Fibroblast of mammary gland (primary cell): ENCODE measurements around the gene BCKDHA.
A peak's percentile ranks its signal among the peaks of the same experiment; 100 is the strongest.
"Not testable (repeated sequence)": the region's sequence is repeated elsewhere in the genome, so short reads cannot be mapped to it uniquely, and the experiment has no call there.

ENCODE experiments used
- DNase-seq: peaks from one replicate; pipeline ENCODE4 v3.0.0-alpha.2; 2010; ENCODE audit warnings: low read depth
- H3K4me3 ChIP-seq: 2 replicates; pipeline ENCODE4 v1.5.1; 2011; ENCODE audit warnings: low read depth, mild to moderate bottlenecking, low read length, moderate library complexity; ENCODE audit not compliant: control insufficient read depth
- CTCF ChIP-seq: conservative IDR thresholded peaks from 2 replicates; pipeline ENCODE4 v1.5.1; 2011; ENCODE audit warnings: low read depth, low read length, inconsistent platforms; ENCODE audit not compliant: control insufficient read depth, insufficient read depth

Gene BCKDHA

GRCh38 chr19:41367848-41368301 is 29.7 kb upstream of the BCKDHA start:
- no peak overlapping the region for H3K4me3 ChIP-seq
- DNase-seq, result peak; percentile 93
- TF ChIP-seq CTCF, result no peak

GRCh38 chr19:41369769-41370168 is 27.8 kb upstream of the BCKDHA start:
- no peak overlapping the region for H3K4me3 ChIP-seq
- TF ChIP-seq CTCF, result no peak
- no peak for DNase-seq

- H3K4me3 ChIP-seq, DNase-seq: not testable (repeated sequence)
These were observed 26.5 kb upstream of the BCKDHA start for GRCh38 chr19:41371119-41371518.

- no peak for TF ChIP-seq CTCF
- no peak for DNase-seq
- no peak overlapping the region for H3K4me3 ChIP-seq
These were observed 26.1 kb upstream of the BCKDHA start for GRCh38 chr19:41371541-41371940.

GRCh38 chr19:41372501-41372900 is 25.1 kb upstream of the BCKDHA start:
- TF ChIP-seq CTCF, result no peak
- DNase-seq, result no peak
- no peak overlapping the region for H3K4me3 ChIP-seq

- TF ChIP-seq CTCF, result no peak
- no peak overlapping the region for H3K4me3 ChIP-seq
- peak; percentile 91 for DNase-seq
These were observed 23.6 kb upstream of the BCKDHA start for GRCh38 chr19:41373993-41374392.

GRCh38 chr19:41376241-41376997 is 21.2 kb upstream of the BCKDHA start, which contains the start of gene TMEM91:
Gene TMEM91, plus strand, starts transcription at chr19:41376533. Its CDS starts 1,777 bp downstream, at chr19:41378310.
- peak; percentile 41 for DNase-seq
- no peak for TF ChIP-seq CTCF
- H3K4me3 ChIP-seq, result peak within 1 kb of the TSS; percentile 62
